SK-N-SH (cell line): Measurements from ENCODE around the gene ZNF621. TPM values are rescaled to one million over a fixed set of nuclear protein-coding genes. Genes with fewer than 3 reads are reported as not detected.

Source experiments
- CTCF ChIA-PET: fragments of 300-600, 350-600 bp; formaldehyde crosslinking; extraction: SDS; loops from one replicate; lab custom pipeline; 2021; lab: Yijun Ruan, JAX
- POLR2A ChIA-PET: fragments of 350-600 bp; sonication (Branson Sonifier 250); formaldehyde crosslinking; extraction: SDS; loops from one replicate; lab custom pipeline; 2020; ENCODE audit warnings: antibody characterized with exemption, inconsistent platforms; lab: Yijun Ruan, JAX
- DNase-seq: peaks from one replicate; pipeline ENCODE4 v3.0.0; 2012
- H2AFZ ChIP-seq: fragments of 200-600 bp; sonication (generic); 2 replicates; pipeline ENCODE4 v1.8.1; 2016; ENCODE audit warnings: antibody characterized with exemption, mild to moderate bottlenecking, low read depth
- H3F3A ChIP-seq: fragments of 200-600 bp; sonication (generic); replicated peaks from 2 replicates; pipeline ENCODE3; 2016; ENCODE audit warnings: antibody characterized with exemption, mild to moderate bottlenecking; ENCODE audit not compliant: insufficient read depth
- H3K27ac ChIP-seq, 2 experiments: fragments of 200-500 bp in 1 of 2; fragments of 200-600 bp in 1 of 2; sonication (Bioruptor generic) in 1 of 2; sonication (generic), shearing (Covaris generic) in 1 of 2; 2 replicates each; pipeline versions ENCODE4 v1.5.1 to v1.6.1; 2014 to 2016; ENCODE audit warnings: low read depth in 2 of 2, inconsistent platforms in 1 of 2, low read length in 1 of 2, mild to moderate bottlenecking in 1 of 2, mixed read lengths in 1 of 2
- H3K27me3 ChIP-seq: fragments of 200-600 bp; sonication (generic), shearing (Covaris generic); 2 replicates; pipeline ENCODE4 v1.6.1; 2016; ENCODE audit warnings: mixed run types; ENCODE audit not compliant: insufficient read depth
- H3K36me3 ChIP-seq, 2 experiments: fragments of 200-500 bp in 1 of 2; fragments of 200-600 bp in 1 of 2; sonication (Bioruptor generic) in 1 of 2; sonication (generic) in 1 of 2; replicated peaks in 1 of 2; 2 replicates each; pipeline versions ENCODE3 to v1.5.1; 2014 to 2016; ENCODE audit warnings: low read length in 1 of 2, mild to moderate bottlenecking in 1 of 2; ENCODE audit not compliant: insufficient read depth in 2 of 2, control insufficient read depth in 1 of 2
- H3K4me1 ChIP-seq, 2 experiments: fragments of 200-500 bp in 1 of 2; fragments of 200-600 bp in 1 of 2; sonication (Bioruptor generic) in 1 of 2; sonication (generic), shearing (Covaris generic) in 1 of 2; 2 replicates each; pipeline versions ENCODE4 v1.5.1 to v1.6.1; 2014 to 2016; ENCODE audit warnings: low read depth in 1 of 2, low read length in 1 of 2, mixed run types in 1 of 2; ENCODE audit not compliant: insufficient read depth in 2 of 2, control insufficient read depth in 1 of 2
- H3K4me2 ChIP-seq: fragments of 200-600 bp; sonication (generic), shearing (Covaris generic); 2 replicates; pipeline ENCODE4 v1.6.1; 2017; ENCODE audit warnings: mixed run types
- H3K4me3 ChIP-seq, 2 experiments: fragments of 200-500 bp in 1 of 2; fragments of 200-600 bp in 1 of 2; sonication (Bioruptor generic) in 1 of 2; sonication (generic), shearing (Covaris generic) in 1 of 2; 2 replicates each; pipeline versions ENCODE4 v1.5.1 to v1.8.1; 2014 to 2016; ENCODE audit warnings: low read depth in 2 of 2, inconsistent platforms in 1 of 2, low read length in 1 of 2, mild to moderate bottlenecking in 1 of 2, mixed read lengths in 1 of 2, moderate library complexity in 1 of 2
- H3K79me2 ChIP-seq: fragments of 200-600 bp; sonication (generic); 2 replicates; pipeline ENCODE4 v1.8.1; 2017; ENCODE audit warnings: mild to moderate bottlenecking; ENCODE audit not compliant: insufficient read depth
- H3K9ac ChIP-seq: fragments of 200-600 bp; sonication (generic); 2 replicates; pipeline ENCODE4 v1.6.1; 2017; ENCODE audit warnings: mixed run types
- H3K9me2 ChIP-seq: fragments of 200-600 bp; sonication (generic); 2 replicates; pipeline ENCODE4 v1.6.1; 2017; ENCODE audit warnings: mixed run types
- H3K9me3 ChIP-seq: fragments of 200-600 bp; sonication (generic); 2 replicates; pipeline ENCODE4 v1.6.1; 2017; ENCODE audit warnings: mixed run types, mild to moderate bottlenecking, moderate library complexity
- H4K20me1 ChIP-seq: fragments of 200-600 bp; sonication (generic); 2 replicates; pipeline ENCODE4 v1.6.1; 2017; ENCODE audit warnings: mild to moderate bottlenecking, mixed run types; ENCODE audit not compliant: insufficient read depth
- CHD2 ChIP-seq: fragments of 150-350 bp; IDR thresholded peaks from 2 replicates; pipeline ENCODE4 v1.6.1; 2018; ENCODE audit warnings: low read length; ENCODE audit not compliant: partially characterized antibody
- FOSL2 ChIP-seq: IDR thresholded peaks from 2 replicates; pipeline ENCODE4 v1.4.0; 2012; ENCODE audit warnings: low read depth, mild to moderate bottlenecking, moderate library complexity, borderline replicate concordance
- GABPA ChIP-seq: IDR thresholded peaks from 2 replicates; pipeline ENCODE4 v1.4.0; 2012; ENCODE audit warnings: low read depth, mild to moderate bottlenecking
- JUND ChIP-seq: IDR thresholded peaks from 2 replicates; pipeline ENCODE4 v1.4.0; 2012
- RAD21 ChIP-seq: IDR thresholded peaks from 2 replicates; pipeline ENCODE4 v1.6.1; 2012; ENCODE audit warnings: mild to moderate bottlenecking, low read length
- RFX5 ChIP-seq: IDR thresholded peaks from 2 replicates; pipeline ENCODE4 v1.6.1; 2012; ENCODE audit warnings: mild to moderate bottlenecking, improper control_type of control experiment, low read length
- TAF1 ChIP-seq: IDR thresholded peaks from 2 replicates; pipeline ENCODE4 v1.6.1; 2012; ENCODE audit warnings: low read depth, mild to moderate bottlenecking, low read length, moderate library complexity, borderline replicate concordance
- WGBS: methylation state at CpG from one replicate; pipeline ENCODE4 v1.1.6; 2017; ENCODE audit warnings: low lambda C conversion rate; 5-methylcytosine and 5-hydroxymethylcytosine counted together
- polyA plus RNA-seq, 3 experiments: library from polyadenylated mRNA; depleted of rRNA; stranded (reverse); fragments of >200 nt; gene quantifications; 2 replicates each; pipeline ENCODE4 v1.2.3, GENCODE V29; 2012
- TF ChIP-seq, protein P1 (sequence below): fragments of 200-600 bp; sonication (generic); IDR thresholded peaks from 2 replicates; pipeline ENCODE4 v1.6.1; 2017; ENCODE audit warnings: antibody characterized with exemption, mild to moderate bottlenecking, moderate library complexity
- TF ChIP-seq, protein P2 (sequence below): IDR thresholded peaks from 2 replicates; pipeline ENCODE4 v1.4.0; 2012; ENCODE audit warnings: low read depth, borderline replicate concordance
- TF ChIP-seq, protein P3 (sequence below): IDR thresholded peaks from 2 replicates; pipeline ENCODE4 v1.4.0; 2012; ENCODE audit warnings: low read depth, borderline replicate concordance
- TF ChIP-seq, protein P4 (sequence below): IDR thresholded peaks from 2 replicates; pipeline ENCODE4 v1.4.0; 2012; ENCODE audit warnings: low read depth

The ZNF621 gene
- polyA plus RNA-seq, 1 of the 3 experiments (the other 2 are of a cell fraction): 10.3 TPM

GRCh38 chr3:40534283-40534682 lies 9.5 kb downstream of the ZNF621 start:
- Histone ChIP-seq H3K79me2 (0 out of 2 replicates have a peak, but pooled peaks cover 5% of the 10 kb centered on the region), H4K20me1 (no peaks in the 10 kb centered on the region), H3K36me3 (peaks cover 52 to 89% of the 10 kb centered on the region in 2 experiments), H3K9ac (no peak overlapping the region), H3K9me3 (no peaks in the 10 kb centered on the region), H2AFZ (no peak overlapping the region), H3K27me3 (no peaks in the 10 kb centered on the region), H3K4me1 (no peaks in the 10 kb centered on the region), H3K4me2 (no peak overlapping the region), H3K27ac (no peak overlapping the region), H3F3A (no peaks in the 10 kb centered on the region), H3K4me3 (no peak overlapping the region), H3K9me2 (no peaks in the 10 kb centered on the region)
- DNase-seq: no peak
- TF ChIP-seq, protein P1, sequence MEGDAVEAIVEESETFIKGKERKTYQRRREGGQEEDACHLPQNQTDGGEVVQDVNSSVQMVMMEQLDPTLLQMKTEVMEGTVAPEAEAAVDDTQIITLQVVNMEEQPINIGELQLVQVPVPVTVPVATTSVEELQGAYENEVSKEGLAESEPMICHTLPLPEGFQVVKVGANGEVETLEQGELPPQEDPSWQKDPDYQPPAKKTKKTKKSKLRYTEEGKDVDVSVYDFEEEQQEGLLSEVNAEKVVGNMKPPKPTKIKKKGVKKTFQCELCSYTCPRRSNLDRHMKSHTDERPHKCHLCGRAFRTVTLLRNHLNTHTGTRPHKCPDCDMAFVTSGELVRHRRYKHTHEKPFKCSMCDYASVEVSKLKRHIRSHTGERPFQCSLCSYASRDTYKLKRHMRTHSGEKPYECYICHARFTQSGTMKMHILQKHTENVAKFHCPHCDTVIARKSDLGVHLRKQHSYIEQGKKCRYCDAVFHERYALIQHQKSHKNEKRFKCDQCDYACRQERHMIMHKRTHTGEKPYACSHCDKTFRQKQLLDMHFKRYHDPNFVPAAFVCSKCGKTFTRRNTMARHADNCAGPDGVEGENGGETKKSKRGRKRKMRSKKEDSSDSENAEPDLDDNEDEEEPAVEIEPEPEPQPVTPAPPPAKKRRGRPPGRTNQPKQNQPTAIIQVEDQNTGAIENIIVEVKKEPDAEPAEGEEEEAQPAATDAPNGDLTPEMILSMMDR: no peak
- TF ChIP-seq RFX5: no peak
- no peak for TF ChIP-seq JUND
- ChIA-PET POLR2A (no interaction called here), CTCF (no interaction called here)

DNA sequence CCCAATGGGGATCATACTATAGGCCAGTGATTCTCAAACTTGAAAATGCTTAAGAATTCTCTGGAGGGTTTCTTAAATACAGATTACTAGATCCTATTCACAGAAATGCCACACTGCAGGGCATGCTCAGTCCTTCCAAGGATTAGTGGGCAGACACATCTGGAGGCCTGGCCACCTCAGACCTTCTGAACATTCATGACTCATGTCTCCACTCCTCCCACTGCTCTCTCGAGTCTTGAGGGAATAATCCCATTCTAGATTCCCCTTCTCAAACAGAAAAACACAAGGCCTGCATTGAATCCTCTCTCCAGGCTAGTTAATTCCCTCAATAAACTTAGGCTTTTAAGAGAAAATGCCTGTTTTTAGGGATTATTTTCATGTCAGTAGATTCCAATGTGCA lies 22.1 kb downstream of the ZNF621 start:
- H3K79me2 ChIP-seq: no peaks in the 10 kb centered on the region
- peaks cover 0 to 5% of the 10 kb centered on the region in 2 experiments for H3K36me3 ChIP-seq
- no peak for DNase-seq
- no peak overlapping the region for H2AFZ ChIP-seq
- no peaks in the 10 kb centered on the region for H3K27me3 ChIP-seq
- no peaks in the 10 kb centered on the region for H3K9me3 ChIP-seq
- no peaks in the 10 kb centered on the region for H3K4me1 ChIP-seq
- TF ChIP-seq, protein P2, sequence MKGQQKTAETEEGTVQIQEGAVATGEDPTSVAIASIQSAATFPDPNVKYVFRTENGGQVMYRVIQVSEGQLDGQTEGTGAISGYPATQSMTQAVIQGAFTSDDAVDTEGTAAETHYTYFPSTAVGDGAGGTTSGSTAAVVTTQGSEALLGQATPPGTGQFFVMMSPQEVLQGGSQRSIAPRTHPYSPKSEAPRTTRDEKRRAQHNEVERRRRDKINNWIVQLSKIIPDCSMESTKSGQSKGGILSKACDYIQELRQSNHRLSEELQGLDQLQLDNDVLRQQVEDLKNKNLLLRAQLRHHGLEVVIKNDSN: no peak
- TF ChIP-seq CHD2 (no peak), RFX5 (no peak), GABPA (no peak), RAD21 (no peak), FOSL2 (no peak), TAF1 (no peak)
- TF ChIP-seq, protein P3, sequence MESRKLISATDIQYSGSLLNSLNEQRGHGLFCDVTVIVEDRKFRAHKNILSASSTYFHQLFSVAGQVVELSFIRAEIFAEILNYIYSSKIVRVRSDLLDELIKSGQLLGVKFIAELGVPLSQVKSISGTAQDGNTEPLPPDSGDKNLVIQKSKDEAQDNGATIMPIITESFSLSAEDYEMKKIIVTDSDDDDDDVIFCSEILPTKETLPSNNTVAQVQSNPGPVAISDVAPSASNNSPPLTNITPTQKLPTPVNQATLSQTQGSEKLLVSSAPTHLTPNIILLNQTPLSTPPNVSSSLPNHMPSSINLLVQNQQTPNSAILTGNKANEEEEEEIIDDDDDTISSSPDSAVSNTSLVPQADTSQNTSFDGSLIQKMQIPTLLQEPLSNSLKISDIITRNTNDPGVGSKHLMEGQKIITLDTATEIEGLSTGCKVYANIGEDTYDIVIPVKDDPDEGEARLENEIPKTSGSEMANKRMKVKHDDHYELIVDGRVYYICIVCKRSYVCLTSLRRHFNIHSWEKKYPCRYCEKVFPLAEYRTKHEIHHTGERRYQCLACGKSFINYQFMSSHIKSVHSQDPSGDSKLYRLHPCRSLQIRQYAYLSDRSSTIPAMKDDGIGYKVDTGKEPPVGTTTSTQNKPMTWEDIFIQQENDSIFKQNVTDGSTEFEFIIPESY: no peak
- TF ChIP-seq, protein P4, sequence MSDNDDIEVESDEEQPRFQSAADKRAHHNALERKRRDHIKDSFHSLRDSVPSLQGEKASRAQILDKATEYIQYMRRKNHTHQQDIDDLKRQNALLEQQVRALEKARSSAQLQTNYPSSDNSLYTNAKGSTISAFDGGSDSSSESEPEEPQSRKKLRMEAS: no peak
- peaks cover 3% of the 10 kb centered on the region for H3F3A ChIP-seq
- H3K9me2 ChIP-seq: no peaks in the 10 kb centered on the region
- no peaks in the 10 kb centered on the region for H4K20me1 ChIP-seq
- no peak overlapping the region for H3K4me2 ChIP-seq
- H3K27ac ChIP-seq: no peak overlapping the region
- no peak overlapping the region for H3K9ac ChIP-seq
- ChIA-PET CTCF (no interaction called here), POLR2A (no interaction called here)
- H3K4me3 ChIP-seq: no peak overlapping the region
- 16% methylated on average over 1 of the region's 1 CpG for WGBS
